GM18951 (cell line): ENCODE results near the gene PRKAG1.

Source experiments
- POLR2A ChIP-seq: IDR thresholded peaks from 4 replicates; pipeline ENCODE4 v1.6.1; 2011; ENCODE audit warnings: mild to moderate bottlenecking; ENCODE audit not compliant: insufficient read length, insufficient read depth; ENCODE audit errors: extremely low read depth
- in situ Hi-C: fragments of 300-500 bp; cut with MboI; formaldehyde crosslinking; loops from one replicate; pipeline ENCODE4 v1.12.0; 2022; ENCODE audit warnings: low sequenced_read_pairs, mixed read lengths, inconsistent platforms; ENCODE audit not compliant: unreplicated experiment

PRKAG1 gene

DNA sequence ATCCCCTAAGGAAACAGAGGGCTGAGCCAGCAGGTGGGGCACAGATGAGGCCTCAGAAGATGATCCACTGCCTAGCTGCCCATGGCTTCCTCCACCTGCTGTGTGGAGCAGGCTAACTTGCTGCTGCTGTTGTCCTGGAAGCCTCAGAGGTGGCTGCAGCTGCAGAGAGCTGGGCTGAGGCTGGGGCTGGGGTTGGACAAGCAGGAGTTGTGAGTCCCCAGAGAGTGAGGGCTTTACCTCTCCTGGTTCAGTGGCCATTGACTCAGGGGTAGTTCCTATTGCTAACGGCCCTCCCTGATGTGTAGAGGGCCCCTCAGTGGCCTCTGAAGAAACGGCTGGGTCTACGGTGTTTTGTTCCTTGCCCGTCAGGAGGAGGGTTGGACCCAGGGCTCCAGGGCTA lies 13.7 kb upstream of the PRKAG1 start:
- no peak for TF ChIP-seq POLR2A
- in situ Hi-C loops, result no loop called here

DNA sequence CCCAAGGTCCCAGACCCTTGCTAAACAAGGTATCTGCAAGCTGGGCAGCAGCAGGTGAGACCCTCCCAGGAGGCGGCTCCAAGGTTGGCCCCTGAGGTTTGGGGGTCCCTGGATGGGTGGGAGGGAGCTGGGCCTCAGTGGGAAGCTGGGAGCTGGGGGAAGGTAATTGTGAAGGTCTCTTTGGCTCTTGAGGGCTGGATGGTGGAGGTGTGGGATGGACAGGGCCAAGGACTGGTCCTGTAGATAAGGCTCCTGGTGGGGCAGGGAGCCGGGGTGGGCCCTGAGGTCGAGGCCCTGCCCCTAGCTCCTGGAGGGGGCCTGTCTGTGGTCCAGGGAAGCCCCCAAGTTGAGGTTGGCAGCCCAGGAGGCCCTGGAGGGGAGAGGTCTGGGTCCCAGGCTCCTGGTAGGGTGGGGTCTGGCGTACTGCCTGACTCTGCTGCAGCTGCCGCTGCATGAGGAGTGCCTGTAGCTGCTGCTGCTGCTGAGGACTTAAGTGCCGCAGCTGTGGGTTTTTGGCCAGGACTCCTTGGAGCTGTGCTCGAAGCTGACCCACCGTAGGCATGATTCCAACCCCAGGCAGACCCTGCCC lies 13.1 kb upstream of the PRKAG1 start:
- in situ Hi-C loops, result no loop called here
- no peak for TF ChIP-seq POLR2A

DNA sequence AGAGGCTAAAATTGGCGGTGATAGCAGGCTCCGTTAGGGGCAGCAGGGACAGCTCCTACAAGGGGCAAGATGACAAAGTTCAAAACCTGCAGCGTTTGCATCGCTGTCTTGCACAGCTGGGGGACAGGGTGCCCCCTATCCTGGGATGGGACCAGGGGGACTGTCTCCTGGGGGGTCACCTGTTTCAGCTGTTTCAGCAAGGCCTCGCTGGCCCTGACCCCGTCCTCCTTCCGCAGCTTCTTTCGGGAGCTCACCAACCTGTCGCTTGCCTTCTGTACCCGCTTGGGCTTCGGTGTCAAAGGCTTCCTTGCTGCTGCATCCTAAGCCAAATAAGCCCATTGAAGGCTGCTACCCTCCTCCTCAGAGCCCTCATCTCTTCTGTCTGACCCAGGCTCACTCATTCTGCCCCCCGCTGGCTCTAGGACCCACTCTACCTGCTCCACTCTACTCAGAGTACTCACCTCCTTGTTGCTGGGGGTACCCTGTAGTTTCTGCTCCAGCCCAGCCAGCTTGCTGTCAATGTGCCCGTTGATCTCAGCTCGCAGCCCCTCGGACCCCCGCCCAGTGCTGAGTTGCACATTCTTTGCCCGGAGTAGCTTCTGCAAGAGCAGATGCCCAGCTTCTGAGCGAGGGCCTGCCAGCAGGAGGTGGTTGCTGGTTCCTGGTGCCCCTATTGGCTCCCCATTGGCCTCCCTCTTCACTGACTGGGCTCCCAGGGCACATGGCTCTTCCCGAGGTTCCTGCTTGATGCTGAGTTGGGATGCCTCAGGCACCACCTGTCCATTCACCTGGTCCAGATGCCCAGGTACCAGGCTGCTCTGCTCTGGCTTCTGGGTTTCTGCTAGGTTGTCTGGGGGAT lies 12.4 kb upstream of the PRKAG1 start:
- TF ChIP-seq POLR2A, result no peak
- in situ Hi-C loops, result no loop called here

GRCh38 chr12:49030119-49030518 lies 11.5 kb upstream of the PRKAG1 start:
- TF ChIP-seq POLR2A, result no peak
- in situ Hi-C loops, result no loop called here

GRCh38 chr12:49028666-49029275 lies 10.2 kb upstream of the PRKAG1 start:
- TF ChIP-seq POLR2A, result no peak
- in situ Hi-C loops, result no loop called here

- TF ChIP-seq POLR2A, result no peak
- in situ Hi-C loops, result no loop called here
These were observed 9.4 kb upstream of the PRKAG1 start for GRCh38 chr12:49027846-49028555.

- in situ Hi-C loops, result no loop called here
- TF ChIP-seq POLR2A, result no peak
These were observed 8.3 kb upstream of the PRKAG1 start for GRCh38 chr12:49026678-49027480.

- in situ Hi-C loops, result no loop called here
- no peak for TF ChIP-seq POLR2A
These were observed 7.5 kb upstream of the PRKAG1 start for GRCh38 chr12:49026101-49026500.

- in situ Hi-C loops, result no loop called here
- TF ChIP-seq POLR2A, result no peak
These were observed 6.9 kb upstream of the PRKAG1 start for GRCh38 chr12:49025463-49025862.

GRCh38 chr12:49024543-49024942 lies 6.0 kb upstream of the PRKAG1 start:
- in situ Hi-C loops, result no loop called here
- TF ChIP-seq POLR2A, result no peak

GRCh38 chr12:49023812-49024211 lies 5.2 kb upstream of the PRKAG1 start:
- in situ Hi-C loops, result no loop called here
- TF ChIP-seq POLR2A, result no peak

GRCh38 chr12:49022558-49023178 lies 4.1 kb upstream of the PRKAG1 start:
- in situ Hi-C loops, result no loop called here
- no peak for TF ChIP-seq POLR2A
